ENCODE measurements around the gene CD48.

CD48 gene

DNA sequence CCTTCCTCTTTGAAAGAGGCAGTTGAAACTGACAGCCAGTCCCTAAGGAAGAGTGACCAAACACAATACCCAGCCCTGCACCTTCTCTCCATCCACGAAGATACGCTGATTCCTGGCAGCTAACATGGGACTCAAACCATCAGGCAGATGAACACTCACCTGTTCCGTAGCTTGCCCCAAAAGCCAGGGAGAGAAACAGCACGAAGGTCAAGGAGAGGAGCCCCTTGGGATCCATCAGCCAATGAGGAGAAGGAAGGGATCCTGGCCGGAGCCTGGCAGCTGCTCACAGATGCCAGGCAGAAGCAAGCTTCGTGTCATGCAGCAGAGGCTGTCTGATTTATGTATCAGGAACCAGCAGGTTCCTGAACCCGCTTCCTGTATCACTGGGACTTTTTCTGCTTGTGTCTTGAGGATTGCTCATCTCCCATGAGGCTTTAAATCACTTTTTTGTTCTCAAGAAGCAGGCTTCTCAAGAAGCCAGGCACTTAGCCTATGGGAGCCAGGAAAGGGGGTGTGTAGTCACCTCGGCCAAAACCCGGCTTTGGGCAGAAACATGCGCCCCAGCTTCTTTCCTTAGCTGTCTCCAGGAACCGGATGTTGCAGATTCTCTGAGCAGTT lies 64.8 kb downstream of the CD48 start, which contains the start of gene SLAMF1:
TSS of gene SLAMF1 (minus strand) at position 334 of the 618 bp plus-strand sequence. CDS start at position 235, 99 bp downstream.
- DNase-seq: peak; percentile 78

DNA sequence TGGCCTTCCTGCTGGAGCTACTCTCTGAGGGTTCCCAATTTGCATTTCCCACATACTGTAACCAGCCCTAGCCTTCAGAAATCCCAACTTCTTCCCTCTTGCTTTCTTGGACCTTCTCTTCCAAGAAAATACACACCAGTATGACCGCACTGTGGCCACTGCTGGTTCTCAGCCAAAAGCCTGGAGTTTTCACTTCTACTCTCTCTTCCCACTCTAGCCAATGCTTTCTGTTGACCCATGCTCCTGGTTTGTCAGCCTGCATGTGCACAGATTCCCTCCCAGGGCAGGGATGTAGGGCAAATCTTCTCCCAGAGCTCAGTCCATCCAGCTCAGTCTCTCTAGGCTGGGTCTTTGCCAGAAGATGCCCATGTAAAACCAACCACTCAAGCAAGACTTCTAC lies 65.4 kb downstream of the CD48 start:
- DNase-seq: no peak

DNA sequence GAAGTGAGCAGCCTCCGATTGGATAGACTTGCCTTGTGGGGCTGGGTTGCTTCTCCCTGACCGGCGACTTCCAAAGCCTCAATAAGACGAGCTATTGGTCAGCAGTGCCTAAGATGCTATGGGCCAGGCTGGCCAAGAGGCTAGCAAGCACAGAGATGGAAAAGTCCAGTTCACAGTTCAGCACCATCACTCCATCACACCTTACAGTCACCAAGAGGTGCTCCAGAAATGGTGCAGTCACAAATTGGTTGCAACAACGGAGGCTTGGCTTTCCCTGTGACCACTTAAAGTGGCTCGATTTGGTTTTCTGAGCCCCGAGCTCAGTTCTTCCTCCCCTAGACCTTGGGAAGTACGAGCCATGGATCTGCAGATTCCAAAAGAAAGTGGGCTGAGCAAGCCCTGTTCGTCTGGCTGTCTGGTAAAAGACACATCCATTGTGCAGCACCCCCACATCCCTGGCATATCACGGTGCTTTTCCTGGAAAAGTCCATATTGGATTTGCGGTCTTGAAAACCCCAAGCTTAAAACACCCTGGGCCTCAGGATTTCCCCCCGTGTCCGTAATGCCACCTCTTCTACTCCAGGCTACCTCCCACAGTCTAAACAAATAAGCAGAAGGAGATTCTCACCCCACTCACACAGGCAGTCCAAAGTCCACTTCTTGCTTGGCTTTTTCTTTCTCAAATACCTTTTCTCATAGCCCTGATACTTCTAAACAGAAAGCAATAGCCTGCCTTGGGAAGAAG lies 66.1 kb downstream of the CD48 start:
- DNase-seq: no peak

DNA sequence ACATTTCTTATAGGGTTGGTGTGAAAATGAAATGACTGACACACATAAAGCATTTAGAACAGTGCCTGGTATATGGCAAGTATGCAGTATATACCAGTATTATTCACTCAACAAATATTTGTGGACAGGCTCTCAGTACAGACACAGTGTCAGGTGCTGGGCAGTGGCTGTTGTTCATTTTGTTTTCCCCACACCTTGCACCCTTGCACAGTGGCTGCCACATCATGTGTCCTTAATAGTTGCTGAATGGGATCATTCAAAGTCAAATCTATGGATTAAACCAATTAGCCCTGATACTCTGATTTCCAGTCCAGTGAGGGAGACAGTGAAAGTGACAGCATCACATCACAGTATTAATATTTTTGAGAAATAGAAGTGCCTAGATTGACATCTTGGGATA lies 67.2 kb downstream of the CD48 start:
- no peak for DNase-seq

DNA sequence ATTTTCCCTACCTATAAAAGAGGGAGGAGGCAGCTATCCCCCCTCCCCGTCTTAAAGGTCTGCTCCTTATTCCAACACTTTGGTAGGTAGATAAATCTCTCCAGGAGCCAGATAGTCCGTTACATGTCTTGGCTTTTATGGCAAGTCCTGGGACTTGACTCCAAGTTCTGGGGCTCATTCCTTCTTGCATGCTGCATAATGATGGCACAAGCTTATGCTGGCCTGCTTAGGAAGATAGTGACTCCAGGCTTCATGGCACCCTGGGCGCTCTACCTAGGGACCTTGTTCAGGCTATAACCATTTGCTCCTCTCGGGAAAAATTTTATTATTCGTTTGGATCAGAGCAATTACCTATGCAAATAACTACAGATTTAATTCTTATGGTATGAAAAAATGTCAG lies 68.5 kb downstream of the CD48 start:
- no peak for DNase-seq

DNA sequence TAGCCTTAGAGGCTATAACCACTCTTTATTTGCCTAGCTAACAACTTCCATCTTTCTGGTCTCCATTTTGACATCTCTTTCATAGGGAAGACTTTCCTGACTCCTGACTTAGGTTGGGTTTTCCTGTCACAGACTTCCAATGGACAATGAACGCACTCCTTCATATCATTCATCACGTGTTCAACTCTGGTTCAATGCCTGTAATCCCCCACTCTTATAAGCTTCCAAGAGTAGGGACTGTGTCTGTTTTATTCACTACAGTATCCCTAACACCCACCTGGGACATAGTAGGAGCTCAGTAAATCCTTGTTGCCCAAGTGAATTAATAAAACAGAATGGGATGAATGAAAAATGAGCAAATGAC lies 69.4 kb downstream of the CD48 start:
- DNase-seq: no peak

DNA sequence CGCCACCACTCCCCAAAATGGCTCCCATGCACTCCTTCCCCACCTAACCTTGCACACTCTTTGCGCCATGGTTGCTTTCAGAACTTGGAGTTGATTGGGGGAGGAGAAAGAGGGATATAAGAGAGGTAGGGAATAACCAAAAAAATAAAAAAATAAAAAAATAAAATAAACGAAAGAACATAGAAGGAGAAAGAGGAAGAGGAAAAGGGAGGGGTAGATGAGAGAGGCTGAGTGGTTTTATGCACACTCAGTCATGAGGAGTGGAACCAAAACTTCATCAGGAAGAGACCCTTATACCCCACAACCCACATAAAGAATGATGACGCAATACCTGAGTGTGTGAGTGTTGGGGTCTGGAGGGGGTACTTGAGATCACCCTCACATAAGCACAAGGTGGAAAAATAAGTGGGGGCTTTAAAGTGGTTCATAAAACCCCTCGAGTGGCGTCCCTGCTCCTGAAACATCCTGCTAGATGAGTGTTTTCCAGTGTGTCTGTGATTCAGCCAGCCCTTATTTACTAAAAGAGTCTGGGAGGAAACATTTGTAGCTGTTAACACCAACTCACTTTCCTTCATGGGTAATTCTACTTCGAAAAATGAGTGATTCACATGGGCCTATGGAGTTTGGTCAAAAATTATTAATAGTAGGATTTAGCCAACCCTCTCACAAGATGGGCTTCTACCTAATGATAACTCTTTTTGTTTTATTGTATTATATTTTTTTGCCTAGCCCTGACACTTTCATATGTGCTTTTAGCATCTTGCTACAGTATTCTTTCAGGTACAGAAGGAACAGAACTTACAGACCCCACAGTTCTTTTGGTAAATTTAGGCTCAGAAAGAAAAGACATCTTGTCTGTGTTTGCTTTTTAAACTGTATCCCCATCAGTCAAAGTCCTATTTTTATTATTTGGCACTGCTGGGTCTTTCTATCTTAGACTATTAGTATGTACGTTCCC lies 70.0 kb downstream of the CD48 start:
- peak; percentile 59 for DNase-seq

DNA sequence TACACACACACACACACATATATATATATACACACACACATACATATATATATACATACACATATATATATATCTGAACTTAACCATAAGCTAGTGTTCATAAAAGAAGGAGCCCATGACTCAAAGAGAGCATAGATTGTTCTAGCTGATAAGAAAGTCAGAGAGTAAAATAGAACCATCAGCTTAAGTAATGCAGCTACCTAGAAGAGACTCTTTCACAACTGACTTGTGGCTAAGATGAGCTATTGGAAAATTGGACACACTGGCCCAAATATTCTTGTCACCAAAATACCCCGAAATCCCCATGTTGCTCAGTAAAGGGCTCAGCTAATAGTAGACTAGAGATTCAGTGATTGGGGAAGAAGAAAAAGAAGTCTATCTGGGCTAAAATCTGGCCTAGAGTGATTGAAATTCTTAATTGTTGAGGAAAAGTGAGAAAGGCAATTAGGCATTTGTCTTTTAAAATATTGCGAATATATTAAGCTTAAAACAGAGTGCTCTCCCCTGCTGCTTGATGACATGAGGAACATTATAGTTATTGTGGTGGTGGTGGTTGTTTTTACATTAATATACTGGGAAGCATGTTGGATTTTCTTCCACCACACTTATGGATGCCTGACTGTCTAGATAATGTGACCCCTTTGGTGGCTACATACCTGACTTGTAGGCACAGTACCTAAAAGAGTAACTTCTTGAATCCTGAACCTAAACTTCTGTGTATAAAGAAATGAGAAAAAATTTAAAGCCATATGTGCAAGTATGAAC lies 71.1 kb downstream of the CD48 start:
- no peak for DNase-seq

DNA sequence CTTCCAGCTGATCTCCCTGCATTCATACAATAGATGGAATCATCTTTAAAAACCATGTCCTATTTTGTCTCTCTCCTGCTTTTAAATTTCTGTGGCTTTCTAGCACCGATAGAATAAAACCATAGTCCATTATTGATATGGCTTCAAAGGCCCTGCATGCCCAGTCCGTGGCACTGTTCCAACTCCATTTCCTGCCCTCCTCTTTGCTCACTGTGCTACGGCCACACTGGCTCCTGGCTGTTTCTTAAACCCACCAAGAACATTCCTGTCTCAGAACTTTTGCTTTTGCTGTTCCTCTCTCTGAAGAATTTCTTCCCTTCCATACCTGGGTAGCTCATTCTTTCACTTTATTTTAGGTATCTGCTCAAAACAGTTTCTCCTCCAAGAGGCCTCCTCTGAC lies 72.0 kb downstream of the CD48 start:
- no peak for DNase-seq

DNA sequence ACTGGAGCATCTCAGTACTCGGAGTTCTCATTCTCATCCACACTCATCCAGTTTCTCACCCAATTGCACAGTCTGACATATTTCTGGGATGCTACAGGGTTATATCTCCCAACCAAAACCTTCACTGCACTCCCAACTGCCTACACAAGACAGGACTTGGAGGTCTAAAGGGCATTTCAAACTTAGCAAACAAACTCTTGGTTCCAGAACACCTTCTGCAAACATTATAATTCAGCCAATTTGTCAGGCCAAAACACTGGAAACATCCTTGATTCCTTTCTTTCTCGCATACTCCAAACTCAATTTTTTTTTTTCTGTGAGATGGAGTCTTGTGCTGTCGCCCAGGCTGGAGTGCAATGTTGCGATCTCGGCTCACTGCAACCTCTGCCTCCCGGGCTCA lies 72.7 kb downstream of the CD48 start:
- no peak for DNase-seq

DNA sequence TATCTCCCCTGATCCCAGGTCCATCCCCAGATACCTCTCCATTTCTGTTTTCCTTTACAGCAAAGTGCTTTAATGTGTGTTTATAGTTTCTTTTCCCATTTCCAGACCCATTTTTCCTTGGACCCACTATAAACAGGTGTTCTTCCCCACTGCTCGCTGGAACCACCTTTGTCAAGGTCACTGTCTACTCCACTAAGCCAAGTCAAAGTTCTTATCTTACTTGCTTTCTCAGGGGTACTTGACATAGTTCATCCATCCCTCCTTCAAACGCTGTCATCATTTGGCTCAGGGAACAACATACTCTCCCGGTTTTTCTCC lies 73.1 kb downstream of the CD48 start:
- no peak for DNase-seq

DNA sequence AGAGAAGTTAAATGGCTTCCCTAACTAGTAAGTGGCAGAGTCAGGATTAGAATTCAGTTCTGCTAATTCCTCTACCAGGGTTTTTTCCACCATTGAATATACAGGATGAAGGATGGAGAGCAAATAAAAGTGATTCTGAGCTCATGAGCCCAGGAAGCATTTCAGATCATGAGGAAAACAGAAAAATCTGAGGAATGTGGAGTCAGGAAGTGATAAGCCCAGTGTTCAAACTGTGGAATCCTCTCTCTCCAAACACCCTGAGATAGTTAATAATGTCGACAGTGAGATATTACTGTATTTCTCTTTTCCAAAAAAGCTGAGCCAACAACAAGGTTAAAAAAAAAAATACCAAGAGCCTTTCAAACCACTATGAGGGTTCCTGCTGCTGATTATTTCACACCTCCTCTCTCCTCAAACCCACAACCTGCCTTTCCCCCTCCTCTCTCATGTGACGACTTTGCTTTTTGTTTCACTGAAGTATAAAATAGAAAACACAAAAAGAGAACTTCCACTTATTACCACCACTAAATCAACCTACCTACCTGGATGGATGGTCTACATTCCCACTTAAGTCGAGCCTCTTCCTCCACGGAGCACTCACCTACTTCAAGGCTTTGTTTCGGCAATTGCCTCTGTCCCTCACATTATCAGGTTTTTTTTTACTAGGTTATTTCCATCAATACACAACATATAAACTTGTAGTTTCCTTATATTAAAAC lies 73.6 kb downstream of the CD48 start:
- peak; percentile 51 for DNase-seq

DNA sequence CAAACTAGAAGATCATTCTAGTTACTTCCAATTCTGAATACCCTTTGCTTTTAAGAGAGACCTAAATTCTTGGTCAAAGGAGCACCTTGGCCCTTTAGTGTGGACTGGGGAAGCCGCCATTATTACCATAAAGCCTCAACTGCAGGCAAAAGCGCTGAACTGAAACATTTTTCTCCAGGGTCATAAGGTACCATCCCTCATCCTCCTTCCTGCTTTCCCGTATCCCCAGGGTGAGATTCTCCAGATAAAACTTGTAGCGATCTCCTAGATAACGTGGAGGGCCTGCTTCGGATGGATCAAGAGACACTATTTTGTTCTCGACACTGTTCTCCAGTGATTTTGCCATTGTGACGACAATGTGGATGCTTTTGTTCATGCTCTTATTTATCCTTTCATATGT lies 74.6 kb downstream of the CD48 start:
- DNase-seq: no peak

DNA sequence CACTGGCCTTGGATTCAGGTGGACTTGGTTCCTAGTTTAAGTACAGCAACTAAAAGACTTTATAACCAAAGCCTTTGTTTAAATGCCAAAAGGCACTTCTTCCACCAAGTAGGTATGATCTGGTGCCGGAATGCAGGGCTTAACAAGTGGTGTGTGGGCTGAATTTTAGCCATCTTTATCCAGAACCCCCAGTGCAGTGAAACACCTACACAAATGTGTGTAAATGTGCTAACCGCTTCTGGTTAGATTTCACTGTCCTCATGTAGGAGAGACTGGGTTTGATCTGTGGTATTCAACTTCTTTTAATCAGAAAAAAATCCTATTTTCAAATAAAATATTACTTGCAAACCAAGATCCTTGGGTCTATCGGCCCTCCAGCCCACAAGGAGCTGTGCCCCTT lies 75.1 kb downstream of the CD48 start:
- DNase-seq: no peak

DNA sequence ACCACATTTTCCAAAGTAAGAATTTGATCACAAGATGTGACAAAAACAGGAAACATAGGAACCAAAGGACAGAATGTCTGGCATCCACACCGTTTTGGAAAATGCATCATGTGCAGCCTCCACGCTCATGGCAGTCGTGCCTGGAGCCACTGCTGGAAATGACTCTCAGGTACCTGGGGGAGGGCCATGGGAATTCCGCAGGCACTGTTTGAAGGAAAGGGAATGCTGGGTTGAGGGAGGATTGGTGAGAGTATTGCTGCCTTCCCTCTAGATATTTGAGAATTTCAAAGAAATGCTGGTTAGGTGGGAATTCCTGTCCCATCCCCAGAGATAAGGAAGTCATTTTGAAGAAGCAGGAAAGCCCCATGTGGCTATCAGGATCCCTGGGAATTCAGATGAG lies 75.5 kb downstream of the CD48 start:
- DNase-seq: no peak

DNA sequence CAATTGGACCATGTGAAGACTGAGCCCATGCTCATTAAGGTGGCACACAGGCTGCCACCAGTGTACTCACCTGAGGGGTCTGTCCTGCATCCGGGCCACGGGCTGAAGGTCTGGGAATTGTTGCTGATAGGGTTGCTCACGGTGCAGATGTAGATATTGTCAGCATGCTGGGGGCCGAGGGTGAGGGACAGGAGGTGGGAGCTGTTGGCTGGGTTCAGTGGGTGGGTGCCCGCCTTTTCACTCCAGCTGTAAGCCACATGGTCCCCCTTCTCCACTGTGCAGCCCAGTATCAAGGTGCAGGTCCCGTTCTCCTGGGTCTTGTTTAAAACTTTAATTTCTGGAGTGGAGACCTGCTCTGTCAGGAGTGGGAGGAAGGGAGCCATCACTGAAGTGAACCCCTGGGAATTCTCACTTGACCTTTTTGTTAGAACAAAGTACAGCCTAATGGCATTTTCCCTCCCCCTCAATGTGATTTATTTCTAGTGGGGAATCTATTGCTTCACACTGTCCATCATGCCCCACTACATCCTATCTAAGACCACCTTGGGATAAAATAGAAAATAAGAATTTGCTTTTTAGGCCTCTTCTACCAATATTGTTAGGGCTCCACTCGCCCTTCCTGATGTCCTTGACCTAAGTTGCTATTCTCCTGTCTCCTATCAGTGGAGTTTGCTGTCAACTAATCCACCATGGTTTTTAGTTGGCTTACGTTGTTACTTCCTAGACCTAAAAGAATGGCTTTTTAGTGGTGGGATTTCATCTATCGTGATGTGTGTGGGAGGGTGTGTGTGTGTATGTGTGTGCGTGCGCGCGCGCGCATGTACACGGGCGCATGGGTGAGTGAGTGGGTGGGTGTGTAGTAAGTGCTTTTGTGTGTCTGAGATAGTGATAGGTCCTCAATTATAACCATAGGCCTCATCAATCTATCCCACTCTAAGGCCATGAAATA lies 76.8 kb downstream of the CD48 start:
- no peak for DNase-seq

DNA sequence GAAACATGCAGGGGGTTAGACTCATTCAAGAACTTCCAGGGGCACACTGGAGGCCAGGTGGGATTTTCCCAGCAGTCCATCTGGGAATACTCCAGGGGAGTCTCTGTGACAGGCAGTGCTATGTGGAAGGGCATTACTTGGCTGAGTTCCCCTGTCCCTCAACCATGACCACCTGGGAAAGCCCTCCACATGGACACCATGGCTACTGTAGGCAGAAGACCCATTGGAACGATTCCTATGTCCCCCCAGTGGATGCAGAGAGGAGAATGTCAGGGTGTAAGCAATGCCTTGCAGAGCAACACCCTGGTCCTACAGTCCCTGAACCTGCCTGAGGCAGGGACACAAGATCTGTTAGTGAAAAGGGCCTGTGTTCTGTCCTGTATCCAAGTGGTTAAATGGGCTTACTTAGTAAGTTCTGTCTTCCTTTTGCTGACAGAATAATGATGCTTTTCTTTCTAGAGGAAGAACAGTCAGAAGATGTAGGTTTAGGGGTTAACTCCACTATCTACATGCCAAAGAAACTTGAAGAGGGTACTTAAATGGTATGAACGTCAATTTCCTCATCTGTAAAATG lies 78.2 kb downstream of the CD48 start:
- DNase-seq: no peak

DNA sequence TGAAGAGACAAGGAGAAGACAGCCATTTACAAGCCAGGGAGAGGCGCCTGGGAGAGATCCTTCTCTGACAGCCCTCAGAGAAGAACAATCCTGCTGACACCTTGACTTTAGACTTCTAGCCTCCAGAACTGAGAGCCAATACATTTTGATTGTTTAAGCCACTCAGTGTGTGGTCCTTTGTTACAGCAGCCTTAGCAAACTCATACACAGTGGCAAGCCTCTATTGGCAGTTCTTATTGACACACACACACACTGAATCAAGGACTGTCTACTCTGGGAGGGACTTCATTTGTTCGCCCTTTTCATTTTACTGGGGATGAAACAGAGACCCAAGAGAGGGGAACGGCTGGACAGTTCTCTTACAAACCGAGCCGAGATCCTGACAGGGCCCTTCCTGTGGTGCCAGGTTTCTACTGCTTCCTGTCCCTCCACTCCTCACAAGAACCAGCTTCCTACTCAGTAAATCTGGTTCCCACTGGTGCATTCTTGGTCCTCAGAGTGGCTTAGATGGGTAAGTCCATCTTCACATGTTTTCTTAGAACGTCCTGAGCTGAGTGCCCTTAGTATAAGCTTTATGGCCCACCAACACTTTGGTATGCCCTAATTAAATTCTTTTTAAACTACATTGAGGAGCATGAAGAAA lies 79.5 kb downstream of the CD48 start:
- DNase-seq: no peak

DNA sequence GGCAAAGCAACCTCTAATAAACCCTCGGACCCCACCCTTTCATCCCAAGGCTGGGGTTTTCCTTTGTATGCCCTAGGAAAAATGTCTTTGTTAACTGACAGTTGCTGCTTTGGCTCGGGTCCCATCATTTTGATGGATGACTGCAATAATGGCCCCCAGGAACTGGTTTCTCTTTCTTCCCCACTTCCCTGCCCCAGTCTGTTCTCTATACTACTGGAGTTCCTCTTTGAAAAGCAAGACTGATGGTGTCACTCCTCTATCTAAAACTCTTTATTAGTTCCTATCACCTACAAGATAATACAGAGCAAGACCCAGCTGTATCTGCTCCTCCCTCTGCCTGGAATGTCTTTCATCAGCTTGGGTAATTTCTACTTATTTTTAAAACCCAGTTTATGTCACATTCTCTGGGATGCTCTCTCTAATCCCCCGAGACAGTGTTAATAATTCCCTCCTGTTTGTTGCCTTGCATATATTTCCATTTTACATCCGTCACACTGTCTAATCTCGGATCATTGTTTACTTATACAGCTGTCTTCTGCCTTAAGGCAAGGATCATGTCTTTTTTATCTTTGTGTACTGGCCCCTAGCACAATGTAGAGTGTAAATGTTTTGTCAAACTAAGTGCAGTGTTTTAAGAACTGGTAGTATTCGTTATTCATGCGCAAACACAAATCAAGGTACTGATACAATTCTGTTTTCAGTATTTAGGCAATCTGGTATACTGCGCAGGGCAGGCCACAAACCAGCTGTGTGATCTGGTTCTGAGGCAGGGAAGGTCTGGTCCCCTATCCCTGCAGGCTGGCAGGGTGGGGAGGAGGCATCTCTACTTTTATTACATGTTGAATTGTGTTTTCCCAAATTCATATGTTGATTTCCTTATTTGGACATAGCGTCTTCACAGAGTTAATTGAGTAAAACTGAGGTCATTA lies 80.8 kb downstream of the CD48 start:
- DNase-seq: no peak
